GM12878 (cell line): ENCODE results near the gene ASAP3. TPM values are rescaled to one million over a fixed set of nuclear protein-coding genes. Genes with fewer than 3 reads are reported as not detected.

ENCODE experiments used
- ATAC-seq: fragments of 200-7000 bp; cut with Tn5 transposase; 3 replicates; pipeline ENCODE4 v1.9.1; 2020; ENCODE audit warnings: mild to moderate bottlenecking, moderate library complexity
- BruUV-seq: library from RNA; stranded (reverse); fragments of 400-500 nt; replicated peaks from 2 replicates; lab custom pipeline; 2021; lab: Mats Ljungman, UMichigan
- CTCF ChIA-PET: fragments of 300-600 bp; sonication (Branson Sonifier 250); formaldehyde crosslinking; extraction: SDS; loops from one replicate; lab custom pipeline; 2021; ENCODE audit warnings: inconsistent platforms; lab: Yijun Ruan, JAX
- POLR2A ChIA-PET: fragments of 350-600 bp; formaldehyde crosslinking; extraction: SDS; loops from one replicate; lab custom pipeline; 2021; ENCODE audit warnings: inconsistent platforms; lab: Charles Lee
- RAD21 ChIA-PET: fragments of 300-600 bp; sonication (Branson Sonifier 250); formaldehyde crosslinking; loops from one replicate; lab custom pipeline; 2023; ENCODE audit warnings: antibody characterized with exemption; ENCODE audit not compliant: unreplicated experiment; lab: Charles Lee
- SMC1A ChIA-PET: fragments of 300-600 bp; sonication (Branson Sonifier 250); formaldehyde crosslinking; loops from one replicate; lab custom pipeline; 2023; ENCODE audit not compliant: unreplicated experiment, uncharacterized antibody; lab: Charles Lee
- DNase-seq: peaks from one replicate; pipeline ENCODE4 v3.0.0-alpha.2; 2011; ENCODE audit warnings: low read depth, low spot score
- FAIRE-seq: peaks from 3 replicates; lab custom pipeline; 2011; peaks lifted over from hg19 to GRCh38; lab: Jason Lieb, UNC
- H2AFZ ChIP-seq: 2 replicates; pipeline ENCODE4 v1.6.0; 2011; ENCODE audit warnings: low read depth, low read length, control low read depth; ENCODE audit not compliant: control insufficient read depth
- H3K27ac ChIP-seq: 2 replicates; pipeline ENCODE4 v1.5.1; 2011; ENCODE audit warnings: control low read depth; ENCODE audit not compliant: control insufficient read depth, insufficient read depth
- H3K27me3 ChIP-seq, 2 experiments: replicated peaks in 1 of 2; 2 replicates each; pipeline versions ENCODE4 v1.6.0 to v1.6.1; 2011; ENCODE audit warnings: low read length in 1 of 2; ENCODE audit not compliant: control insufficient read depth in 2 of 2, insufficient read depth in 2 of 2
- H3K36me3 ChIP-seq, 2 experiments: 2 replicates each; pipeline ENCODE4 v1.5.1; 2011; ENCODE audit warnings: low read length in 1 of 2; ENCODE audit not compliant: control insufficient read depth in 2 of 2, insufficient read depth in 2 of 2
- H3K4me1 ChIP-seq: 2 replicates; pipeline ENCODE4 v1.6.1; 2011; ENCODE audit warnings: mild to moderate bottlenecking, low read length, moderate library complexity, mixed read lengths; ENCODE audit not compliant: control insufficient read depth, insufficient read depth
- H3K4me2 ChIP-seq: 2 replicates; pipeline ENCODE4 v1.6.0; 2011; ENCODE audit warnings: control low read depth; ENCODE audit not compliant: control insufficient read depth, insufficient read depth
- H3K4me3 ChIP-seq: fragments of 200-600 bp; sonication (generic); 2 replicates; pipeline ENCODE4 v1.5.1; 2016
- H3K79me2 ChIP-seq: 2 replicates; pipeline ENCODE4 v1.6.0; 2011; ENCODE audit warnings: low read length; ENCODE audit not compliant: control insufficient read depth, insufficient read depth
- H3K9ac ChIP-seq: 2 replicates; pipeline ENCODE4 v1.8.0; 2011; ENCODE audit warnings: low read length, control low read depth, mixed read lengths; ENCODE audit not compliant: control insufficient read depth, insufficient read depth
- H3K9me3 ChIP-seq: replicated peaks from 3 replicates; pipeline ENCODE4 v1.5.1; 2011; ENCODE audit warnings: mild to moderate bottlenecking, low read length; ENCODE audit not compliant: control insufficient read depth, insufficient read depth
- H4K20me1 ChIP-seq: 2 replicates; pipeline ENCODE4 v1.6.0; 2011; ENCODE audit not compliant: control insufficient read depth, insufficient read depth
- DPF2 ChIP-seq: fragments of 450-650 bp; IDR thresholded peaks from 2 replicates; pipeline ENCODE4 v1.6.1; 2017; ENCODE audit warnings: mild to moderate bottlenecking
- FOXK2 ChIP-seq: fragments of 450-650 bp; IDR thresholded peaks from 2 replicates; pipeline ENCODE4 v1.6.1; 2017; ENCODE audit warnings: mild to moderate bottlenecking, moderate library complexity
- KAT2A ChIP-seq: conservative IDR thresholded peaks from 2 replicates; pipeline ENCODE4 v1.6.1; 2011; ENCODE audit warnings: low read depth, low read length; ENCODE audit not compliant: control insufficient read depth
- KLF5 ChIP-seq: fragments of 450-650 bp; IDR thresholded peaks from 2 replicates; pipeline ENCODE4 v1.6.1; 2014; ENCODE audit warnings: mild to moderate bottlenecking; ENCODE audit not compliant: partially characterized antibody
- MTA3 ChIP-seq: IDR thresholded peaks from 2 replicates; pipeline ENCODE4 v1.6.1; 2012; ENCODE audit warnings: low read length, inconsistent platforms, borderline replicate concordance
- MYB ChIP-seq: fragments of 150-350 bp; IDR thresholded peaks from 2 replicates; pipeline ENCODE4 v1.6.1; 2014; ENCODE audit warnings: mild to moderate bottlenecking, low read depth, low read length, borderline replicate concordance
- NFIC ChIP-seq: IDR thresholded peaks from 2 replicates; pipeline ENCODE4 v1.6.1; 2012; ENCODE audit warnings: low read depth, mild to moderate bottlenecking, inconsistent platforms, low read length, moderate library complexity
- NFYA ChIP-seq: IDR thresholded peaks from 2 replicates; pipeline ENCODE4 v1.6.1; 2011; ENCODE audit warnings: low read depth, mild to moderate bottlenecking, low read length, improper control_type of control experiment, borderline replicate concordance
- NR2F1 ChIP-seq: fragments of 450-650 bp; conservative IDR thresholded peaks from 2 replicates; pipeline ENCODE4 v1.6.1; 2017; ENCODE audit warnings: mild to moderate bottlenecking
- PAX8 ChIP-seq: fragments of 450-650 bp; IDR thresholded peaks from 2 replicates; pipeline ENCODE4 v1.6.1; 2017; ENCODE audit warnings: mild to moderate bottlenecking, moderate library complexity
- POLR2AphosphoS2 ChIP-seq: IDR thresholded peaks from 2 replicates; pipeline ENCODE4 v1.6.1; 2011; ENCODE audit warnings: low read depth, mild to moderate bottlenecking, low read length, improper control_type of control experiment, moderate library complexity
- SMC3 ChIP-seq: IDR thresholded peaks from 2 replicates; pipeline ENCODE4 v1.6.1; 2011; ENCODE audit warnings: low read length, improper control_type of control experiment, borderline replicate concordance
- SUZ12 ChIP-seq: fragments of 200-600 bp; sonication (generic); IDR thresholded peaks from one replicate; pipeline ENCODE4 v1.6.1; 2018; ENCODE audit warnings: antibody characterized with exemption, mild to moderate bottlenecking; ENCODE audit not compliant: unreplicated experiment
- WRNIP1 ChIP-seq: IDR thresholded peaks from 2 replicates; pipeline ENCODE4 v1.6.1; 2011; ENCODE audit warnings: low read depth, low read length, improper control_type of control experiment, borderline replicate concordance
- YBX1 ChIP-seq: fragments of 450-650 bp; IDR thresholded peaks from 2 replicates; pipeline ENCODE4 v1.6.1; 2016; ENCODE audit warnings: antibody characterized with exemption
- WGBS: methylation state at CpG from one replicate; pipeline ENCODE4 v1.1.6; 2016; ENCODE audit warnings: low lambda C conversion rate; ENCODE audit not compliant: insufficient replicate concordance, insufficient coverage; ENCODE audit errors: missing lambda C conversion rate; 5-methylcytosine and 5-hydroxymethylcytosine counted together
- in situ Hi-C: fragments of 300-500 bp; cut with MboI; formaldehyde crosslinking; loops from 9 replicates; pipeline ENCODE4 v1.14.3; 2018; ENCODE audit warnings: mixed read lengths
- intact Hi-C: fragments of 100-400 bp; cut with micrococcal nuclease; formaldehyde crosslinking; loops from one replicate; pipeline ENCODE4 v1.14.2; 2022; ENCODE audit not compliant: unreplicated experiment
- polyA plus RNA-seq, 11 experiments: library from polyadenylated mRNA; depleted of rRNA in 4 of 11; unstranded in 6 of 11; stranded (reverse) in 5 of 11; fragments of >200 nt; fragmentation: Nextera tagmentation in 4 of 11; fragmentation: Illumina TruSeq in 1 of 11; extraction: Ambion mirVana in 4 of 11; extraction: Trizol in 1 of 11; gene quantifications; 1 replicate in 1 of 11; 2 replicates in 10 of 11; pipeline versions ENCODE4 v1.2.1 to v1.2.3, GENCODE V29; 2011 to 2016; ENCODE audit warnings: inconsistent platforms in 2 of 11, missing spikeins in 2 of 11, low read depth in 1 of 11
- total RNA-seq, 4 experiments: library from RNA; depleted of rRNA in 3 of 4; stranded (reverse); fragments of >200 nt in 3 of 4; fragmentation: Illumina TruSeq in 1 of 4; extraction: Trizol in 1 of 4; gene quantifications; 2 replicates each; pipeline versions ENCODE4 v1.2.1 to v1.2.3, GENCODE V29; 2013 to 2021
- TF ChIP-seq, protein P1 (sequence below): fragments of 450-650 bp; formaldehyde crosslinking; IDR thresholded peaks from 2 replicates; pipeline ENCODE4 v1.4.0; 2020; ENCODE audit warnings: mild to moderate bottlenecking, moderate library complexity
- TF ChIP-seq, protein P2 (sequence below): fragments of 450-650 bp; IDR thresholded peaks from 2 replicates; pipeline ENCODE4 v1.6.1; 2014; ENCODE audit warnings: mild to moderate bottlenecking

ASAP3 gene
- total and polyA plus RNA-seq, 10 of the 15 experiments (the other 5 are each of a cell fraction or from before 2014, with no cell fraction given), result 0.04 to 0.92 (median 0.34) TPM; not detected in 1

DNA sequence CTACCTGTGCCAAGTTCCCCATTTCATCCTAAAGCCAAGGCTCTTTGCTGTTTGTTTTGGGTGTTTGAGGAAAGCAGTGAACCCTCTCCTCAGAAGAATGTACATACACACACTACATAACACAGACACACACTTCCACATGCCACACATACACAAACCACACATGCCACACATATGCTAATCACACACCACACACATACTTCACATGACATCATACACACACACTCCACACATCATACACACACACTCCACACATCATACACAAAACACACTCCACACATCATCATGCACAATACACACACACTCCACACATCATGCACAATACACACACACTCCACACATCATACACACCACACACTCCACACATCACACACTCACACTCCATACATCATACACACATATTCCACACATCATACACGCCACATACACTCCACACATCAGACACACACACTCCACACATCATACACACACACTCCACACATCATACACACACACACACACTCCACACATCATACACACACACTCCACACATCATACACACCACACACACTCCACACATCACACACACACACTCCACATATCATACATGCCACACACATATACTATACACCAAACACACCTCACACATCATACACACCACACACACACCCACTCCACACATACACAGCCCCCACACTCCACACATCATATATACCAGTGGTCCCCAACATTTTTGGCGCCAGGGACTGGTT, 91.7 kb downstream of the ASAP3 start:
- ATAC-seq (no peak), DNase-seq (no peak), FAIRE-seq (peak; percentile 99)
- Histone ChIP-seq H3K36me3 (no peaks in the 10 kb centered on the region), H3K27ac (no peak overlapping the region), H3K4me2 (no peak overlapping the region), H4K20me1 (no peaks in the 10 kb centered on the region), H3K4me3 (no peak overlapping the region), H3K9me3 (no peaks in the 10 kb centered on the region), H3K79me2 (no peaks in the 10 kb centered on the region), H3K9ac (no peak overlapping the region), H3K4me1 (no peaks in the 10 kb centered on the region), H3K27me3 (peaks cover 0 to 2% of the 10 kb centered on the region in 2 experiments; a peak in 2 of 4 replicates)
- intact Hi-C loops, result no loop called here
- ChIA-PET POLR2A (no interaction called here), CTCF (no interaction called here), SMC1A (no interaction called here), RAD21 (no interaction called here)
- WGBS, result 15% methylated on average over 2 of the region's 2 CpGs
- BruUV-seq, result no TSS peak
- in situ Hi-C loops, result no loop called here
- TF ChIP-seq NFYA, result no peak
- no peak for TF ChIP-seq SMC3
- no peak for TF ChIP-seq WRNIP1
- TF ChIP-seq, protein P1, sequence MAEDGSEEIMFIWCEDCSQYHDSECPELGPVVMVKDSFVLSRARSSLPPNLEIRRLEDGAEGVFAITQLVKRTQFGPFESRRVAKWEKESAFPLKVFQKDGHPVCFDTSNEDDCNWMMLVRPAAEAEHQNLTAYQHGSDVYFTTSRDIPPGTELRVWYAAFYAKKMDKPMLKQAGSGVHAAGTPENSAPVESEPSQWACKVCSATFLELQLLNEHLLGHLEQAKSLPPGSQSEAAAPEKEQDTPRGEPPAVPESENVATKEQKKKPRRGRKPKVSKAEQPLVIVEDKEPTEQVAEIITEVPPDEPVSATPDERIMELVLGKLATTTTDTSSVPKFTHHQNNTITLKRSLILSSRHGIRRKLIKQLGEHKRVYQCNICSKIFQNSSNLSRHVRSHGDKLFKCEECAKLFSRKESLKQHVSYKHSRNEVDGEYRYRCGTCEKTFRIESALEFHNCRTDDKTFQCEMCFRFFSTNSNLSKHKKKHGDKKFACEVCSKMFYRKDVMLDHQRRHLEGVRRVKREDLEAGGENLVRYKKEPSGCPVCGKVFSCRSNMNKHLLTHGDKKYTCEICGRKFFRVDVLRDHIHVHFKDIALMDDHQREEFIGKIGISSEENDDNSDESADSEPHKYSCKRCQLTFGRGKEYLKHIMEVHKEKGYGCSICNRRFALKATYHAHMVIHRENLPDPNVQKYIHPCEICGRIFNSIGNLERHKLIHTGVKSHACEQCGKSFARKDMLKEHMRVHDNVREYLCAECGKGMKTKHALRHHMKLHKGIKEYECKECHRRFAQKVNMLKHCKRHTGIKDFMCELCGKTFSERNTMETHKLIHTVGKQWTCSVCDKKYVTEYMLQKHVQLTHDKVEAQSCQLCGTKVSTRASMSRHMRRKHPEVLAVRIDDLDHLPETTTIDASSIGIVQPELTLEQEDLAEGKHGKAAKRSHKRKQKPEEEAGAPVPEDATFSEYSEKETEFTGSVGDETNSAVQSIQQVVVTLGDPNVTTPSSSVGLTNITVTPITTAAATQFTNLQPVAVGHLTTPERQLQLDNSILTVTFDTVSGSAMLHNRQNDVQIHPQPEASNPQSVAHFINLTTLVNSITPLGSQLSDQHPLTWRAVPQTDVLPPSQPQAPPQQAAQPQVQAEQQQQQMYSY, result no peak
- TF ChIP-seq, protein P2, sequence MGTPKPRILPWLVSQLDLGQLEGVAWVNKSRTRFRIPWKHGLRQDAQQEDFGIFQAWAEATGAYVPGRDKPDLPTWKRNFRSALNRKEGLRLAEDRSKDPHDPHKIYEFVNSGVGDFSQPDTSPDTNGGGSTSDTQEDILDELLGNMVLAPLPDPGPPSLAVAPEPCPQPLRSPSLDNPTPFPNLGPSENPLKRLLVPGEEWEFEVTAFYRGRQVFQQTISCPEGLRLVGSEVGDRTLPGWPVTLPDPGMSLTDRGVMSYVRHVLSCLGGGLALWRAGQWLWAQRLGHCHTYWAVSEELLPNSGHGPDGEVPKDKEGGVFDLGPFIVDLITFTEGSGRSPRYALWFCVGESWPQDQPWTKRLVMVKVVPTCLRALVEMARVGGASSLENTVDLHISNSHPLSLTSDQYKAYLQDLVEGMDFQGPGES, result no peak
- no peak for TF ChIP-seq YBX1
- no peak for TF ChIP-seq FOXK2
- TF ChIP-seq NR2F1, result no peak
- TF ChIP-seq POLR2AphosphoS2, result no peak
- TF ChIP-seq NFIC, result no peak
- TF ChIP-seq SUZ12, result no peak
- no peak for TF ChIP-seq DPF2
- TF ChIP-seq PAX8, result no peak
- no peak for TF ChIP-seq KAT2A
- TF ChIP-seq MTA3, result no peak
- no peak for TF ChIP-seq MYB
- no peak for TF ChIP-seq KLF5
- TF ChIP-seq, all 136 proteins: peak for 0
- no peak overlapping the region for H2AFZ ChIP-seq
